Tibial nerve (tissue), 4 donors: ENCODE data around the gene ENPP1.

Experiments
- CTCF ChIP-seq, 5 experiments: fragments of 200-600 bp in 3 of 5; fragments of 450-650 bp in 2 of 5; sonication (generic) in 3 of 5; IDR thresholded peaks; one replicate each; pipeline ENCODE4 v1.5.1; 2016 to 2019; ENCODE audit warnings: antibody characterized with exemption in 5 of 5, mild to moderate bottlenecking in 3 of 5, moderate library complexity in 2 of 5
- EP300 ChIP-seq, 2 donors: sonication (generic); formaldehyde crosslinking; IDR thresholded peaks; one replicate each; pipeline ENCODE4 v1.6.1; 2017; ENCODE audit warnings: antibody characterized with exemption in 2 of 2, mild to moderate bottlenecking in 1 of 2
- POLR2A ChIP-seq, 2 donors: fragments of 450-650 bp; IDR thresholded peaks; one replicate each; pipeline ENCODE4 v1.6.1; 2017; ENCODE audit warnings: antibody characterized with exemption in 2 of 2, mild to moderate bottlenecking in 2 of 2, moderate library complexity in 2 of 2

GRCh38 chr6:131876545-131876944 lies 68.7 kb downstream of the ENPP1 start:
- no peak for TF ChIP-seq POLR2A (IDR thresholded peaks at IDR 0.05)
- TF ChIP-seq CTCF (IDR thresholded peaks at IDR 0.05) = no peak
- TF ChIP-seq EP300 (IDR thresholded peaks at IDR 0.05) = no peak
